Memory B cell (primary cell): ENCODE results near the gene AIF1L.

ENCODE experiments used
- ATAC-seq: fragments of 150-1000 bp; cut with Tn5 transposase; 2 replicates; pipeline ENCODE4 v1.10.0; 2021; ENCODE audit warnings: low read depth, mild to moderate bottlenecking, moderate library complexity
- DNase-seq, 2 donors: peaks; one replicate each; pipeline ENCODE4 v3.0.0; 2022; ENCODE audit warnings: low spot score in 2 of 2
- H3K27ac Mint-ChIP-seq: one replicate; pipeline ENCODE4 v1.8.0; 2022; ENCODE audit warnings: mild to moderate bottlenecking, moderate library complexity, mixed read lengths
- H3K27me3 Mint-ChIP-seq: one replicate; pipeline ENCODE4 v1.8.0; 2022; ENCODE audit warnings: mixed read lengths
- H3K36me3 Mint-ChIP-seq: one replicate; pipeline ENCODE4 v1.8.0; 2022; ENCODE audit warnings: mild to moderate bottlenecking, mixed read lengths
- H3K4me1 Mint-ChIP-seq: one replicate; pipeline ENCODE4 v1.8.0; 2022; ENCODE audit warnings: mixed read lengths
- H3K4me3 Mint-ChIP-seq: one replicate; pipeline ENCODE4 v1.8.0; 2022; ENCODE audit warnings: mild to moderate bottlenecking, moderate library complexity, mixed read lengths
- H3K9me3 Mint-ChIP-seq: one replicate; pipeline ENCODE4 v1.8.0; 2022; ENCODE audit warnings: mixed read lengths

AIF1L gene

DNA sequence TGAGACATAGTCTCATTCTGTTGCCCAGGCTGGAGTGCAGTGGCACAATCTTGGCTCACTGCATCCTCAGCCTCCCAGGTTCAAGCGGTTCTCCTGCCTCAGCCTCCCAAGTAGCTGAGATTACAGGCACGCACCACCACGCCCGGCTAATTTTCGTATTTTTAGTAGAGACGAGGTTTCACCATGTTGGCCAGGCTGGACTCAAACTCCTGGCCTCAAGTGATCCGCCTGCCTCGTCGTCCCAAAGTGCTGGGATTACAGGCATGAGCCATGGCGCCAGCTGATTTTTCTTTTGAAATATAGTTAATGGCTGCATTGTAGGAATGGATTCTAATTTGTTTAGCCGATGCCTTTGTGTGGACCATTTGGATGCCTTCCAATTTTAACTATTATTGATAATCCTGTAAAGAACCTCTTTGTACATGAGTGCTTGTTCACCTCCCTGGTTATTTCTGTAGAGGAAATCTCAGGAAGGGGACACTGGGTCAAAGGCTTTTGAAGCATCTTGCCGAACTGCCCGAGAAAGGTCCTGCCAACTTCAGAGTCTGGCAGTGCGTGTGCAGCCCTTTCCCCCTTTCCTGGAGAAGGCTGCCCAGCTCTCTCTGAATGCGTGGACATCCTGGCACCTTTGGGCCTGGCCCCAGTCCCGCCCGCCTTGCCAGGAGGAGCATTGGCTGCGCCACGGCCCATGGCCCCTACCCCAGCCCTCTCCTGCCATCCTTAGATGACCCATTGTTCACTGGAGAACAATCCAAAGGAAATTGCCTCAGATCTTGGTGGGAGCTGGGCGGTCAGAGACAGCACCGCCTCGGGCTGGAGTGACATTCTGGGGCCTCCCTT, 20.2 kb downstream of the AIF1L start:
- Mint-ChIP-seq H3K27ac (no peak overlapping the region), H3K4me3 (no peak overlapping the region), H3K4me1 (peaks cover 3% of the 10 kb centered on the region), H3K36me3 (no peaks in the 10 kb centered on the region), H3K27me3 (peaks cover 11% of the 10 kb centered on the region), H3K9me3 (no peaks in the 10 kb centered on the region)
- no peak for ATAC-seq
- DNase-seq, result no peak

DNA sequence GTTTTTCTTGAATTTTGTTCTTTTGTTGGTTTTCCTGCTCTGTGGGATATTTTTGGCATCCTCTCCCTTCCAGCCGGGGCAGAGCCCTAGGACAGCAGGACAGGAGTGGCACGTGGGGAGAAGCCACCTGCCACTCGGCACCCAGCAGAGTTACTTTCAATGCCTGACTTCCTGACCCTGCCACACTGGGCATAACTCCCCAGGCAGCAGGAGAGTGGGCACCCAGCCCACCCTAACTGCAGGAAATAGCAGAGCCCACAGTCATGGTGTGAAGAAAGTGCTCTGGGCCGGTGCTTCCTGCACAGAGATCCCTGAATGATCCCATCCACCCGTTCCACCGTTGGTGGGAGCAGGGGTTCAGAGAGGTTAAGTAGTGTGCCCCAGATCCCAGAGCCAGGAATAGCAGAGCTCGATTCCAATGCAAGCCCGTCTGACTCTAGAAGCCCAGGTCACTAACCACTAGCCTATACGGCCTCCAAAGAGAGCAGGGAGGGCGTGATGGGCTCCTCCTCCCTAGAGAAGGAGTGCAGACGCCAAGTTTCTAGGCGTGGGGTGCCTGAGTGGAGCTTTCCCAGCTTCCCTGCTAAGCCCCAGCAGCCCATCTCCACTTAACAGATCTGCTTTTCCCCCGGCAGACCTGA, 20.9 kb downstream of the AIF1L start:
- Mint-ChIP-seq H3K27me3 (peaks cover 11% of the 10 kb centered on the region), H3K4me3 (no peak overlapping the region), H3K9me3 (no peaks in the 10 kb centered on the region), H3K27ac (no peak overlapping the region), H3K4me1 (peaks cover 3% of the 10 kb centered on the region), H3K36me3 (no peaks in the 10 kb centered on the region)
- DNase-seq, result no peak
- no peak for ATAC-seq

DNA sequence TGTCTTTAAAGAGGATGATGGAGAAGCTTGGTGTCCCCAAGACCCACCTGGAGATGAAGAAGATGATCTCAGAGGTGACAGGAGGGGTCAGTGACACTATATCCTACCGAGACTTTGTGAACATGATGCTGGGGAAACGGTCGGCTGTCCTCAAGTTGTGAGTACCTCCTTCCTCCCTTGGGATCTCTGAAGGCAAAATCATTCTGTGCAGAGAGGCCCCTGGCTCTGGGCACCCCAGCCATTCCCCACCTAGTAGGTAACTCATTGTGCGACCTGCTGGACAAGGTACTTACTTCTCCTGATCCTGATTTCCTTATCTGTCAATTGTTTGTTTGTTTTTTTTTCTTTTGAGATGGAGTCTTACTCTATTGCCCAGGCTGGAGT, 21.4 kb downstream of the AIF1L start:
- no peak for ATAC-seq
- Mint-ChIP-seq H3K4me3 (no peak overlapping the region), H3K36me3 (no peaks in the 10 kb centered on the region), H3K27ac (no peak overlapping the region), H3K27me3 (peaks cover 10% of the 10 kb centered on the region), H3K9me3 (no peaks in the 10 kb centered on the region), H3K4me1 (peaks cover 3% of the 10 kb centered on the region)
- DNase-seq, result no peak

DNA sequence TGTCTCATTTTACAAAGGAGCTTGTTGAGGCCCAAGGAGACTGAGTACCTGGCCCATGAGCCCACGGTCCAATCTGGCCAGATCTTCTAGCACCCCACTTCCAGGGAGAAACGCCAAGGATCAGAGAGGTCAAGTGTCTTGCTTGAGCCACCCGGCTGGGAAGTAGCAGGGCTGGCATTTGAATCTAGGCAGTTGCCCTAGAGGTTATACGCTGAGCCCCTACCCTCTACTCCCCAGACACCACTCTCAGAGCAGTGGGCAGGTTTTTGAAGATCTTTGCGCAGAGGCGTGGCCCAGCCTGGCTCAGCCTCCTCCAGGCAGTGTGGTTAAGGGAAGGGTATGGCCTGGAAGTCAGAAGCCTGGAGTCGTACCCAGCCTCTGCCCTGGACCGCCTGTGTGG, 23.3 kb downstream of the AIF1L start:
- H3K36me3 Mint-ChIP-seq, result no peaks in the 10 kb centered on the region
- H3K4me3 Mint-ChIP-seq, result no peak overlapping the region
- H3K27ac Mint-ChIP-seq, result no peak overlapping the region
- no peaks in the 10 kb centered on the region for H3K9me3 Mint-ChIP-seq
- peaks cover 3% of the 10 kb centered on the region for H3K4me1 Mint-ChIP-seq
- DNase-seq (no peak), ATAC-seq (no peak)
- peaks cover 7% of the 10 kb centered on the region for H3K27me3 Mint-ChIP-seq

DNA sequence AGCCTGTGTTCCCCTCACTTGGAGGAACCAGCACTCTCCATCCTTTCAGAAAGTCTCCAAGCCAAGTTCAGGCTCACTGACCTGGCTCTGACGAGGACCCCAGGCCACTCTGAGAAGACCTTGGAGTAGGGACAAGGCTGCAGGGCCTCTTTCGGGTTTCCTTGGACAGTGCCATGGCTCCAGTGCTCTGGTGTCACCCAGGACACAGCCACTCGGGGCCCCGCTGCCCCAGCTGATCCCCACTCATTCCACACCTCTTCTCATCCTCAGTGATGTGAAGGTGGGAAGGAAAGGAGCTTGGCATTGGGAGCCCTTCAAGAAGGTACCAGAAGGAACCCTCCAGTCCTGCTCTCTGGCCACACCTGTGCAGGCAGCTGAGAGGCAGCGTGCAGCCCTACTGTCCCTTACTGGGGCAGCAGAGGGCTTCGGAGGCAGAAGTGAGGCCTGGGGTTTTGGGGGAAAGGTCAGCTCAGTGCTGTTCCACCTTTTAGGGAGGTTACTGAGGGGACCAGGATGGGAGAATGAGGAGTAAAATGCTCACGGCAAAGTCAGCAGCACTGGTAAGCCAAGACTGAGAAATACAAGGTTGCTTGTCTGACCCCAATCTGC, 24.4 kb downstream of the AIF1L start:
- no peak for DNase-seq
- Mint-ChIP-seq H3K36me3 (no peaks in the 10 kb centered on the region), H3K27me3 (peaks cover 7% of the 10 kb centered on the region), H3K27ac (no peak overlapping the region), H3K4me1 (peaks cover 6% of the 10 kb centered on the region), H3K4me3 (no peak overlapping the region), H3K9me3 (no peaks in the 10 kb centered on the region)
- ATAC-seq, result no peak

DNA sequence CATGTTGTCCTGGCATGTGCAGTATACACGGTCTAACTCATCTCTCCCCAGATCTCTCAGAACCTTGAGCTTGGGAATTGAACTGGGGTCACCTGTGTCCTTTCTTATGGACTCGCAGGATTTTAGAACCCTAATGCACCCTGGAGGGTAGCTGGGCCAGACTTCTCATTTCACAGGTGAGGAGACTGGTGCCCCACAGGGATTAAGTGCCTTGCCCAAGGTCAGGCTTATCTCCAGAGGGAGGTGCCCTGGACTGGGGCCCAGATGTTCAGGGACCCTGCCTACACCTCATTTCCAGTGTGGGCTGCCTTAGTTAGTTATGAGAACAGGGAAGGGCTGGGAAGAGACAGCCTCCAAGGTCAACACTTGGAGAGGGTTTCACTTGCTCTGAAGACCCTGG, 25.0 kb downstream of the AIF1L start:
- Mint-ChIP-seq H3K9me3 (no peaks in the 10 kb centered on the region), H3K27ac (no peak overlapping the region), H3K36me3 (no peaks in the 10 kb centered on the region), H3K4me3 (no peak overlapping the region), H3K4me1 (peaks cover 12% of the 10 kb centered on the region), H3K27me3 (peaks cover 7% of the 10 kb centered on the region)
- DNase-seq (no peak), ATAC-seq (no peak)

DNA sequence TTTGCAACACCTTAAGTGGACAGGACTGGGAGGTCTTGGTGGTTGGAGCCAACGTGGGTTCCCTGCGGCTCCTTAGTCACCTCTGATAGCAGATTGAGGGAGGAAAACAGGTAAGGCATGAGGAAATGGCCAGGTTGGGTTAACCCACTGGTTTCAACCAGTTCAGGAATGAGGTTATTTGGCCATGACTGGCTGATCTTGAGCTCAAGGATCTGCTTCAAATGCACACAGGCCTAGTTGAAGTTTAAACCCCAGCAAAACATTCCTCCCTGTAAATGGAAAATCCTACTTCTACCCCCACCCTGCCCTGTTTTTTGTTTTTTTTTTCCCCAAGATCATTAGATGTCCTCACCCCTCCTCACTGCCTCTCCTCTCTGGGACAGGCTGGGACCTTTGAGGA, 25.8 kb downstream of the AIF1L start:
- H3K4me1 Mint-ChIP-seq, result peaks cover 10% of the 10 kb centered on the region
- H3K9me3 Mint-ChIP-seq, result no peaks in the 10 kb centered on the region
- peaks cover 7% of the 10 kb centered on the region for H3K27me3 Mint-ChIP-seq
- H3K36me3 Mint-ChIP-seq, result no peaks in the 10 kb centered on the region
- H3K4me3 Mint-ChIP-seq, result no peak overlapping the region
- H3K27ac Mint-ChIP-seq, result no peak overlapping the region
- DNase-seq (no peak), ATAC-seq (no peak)

DNA sequence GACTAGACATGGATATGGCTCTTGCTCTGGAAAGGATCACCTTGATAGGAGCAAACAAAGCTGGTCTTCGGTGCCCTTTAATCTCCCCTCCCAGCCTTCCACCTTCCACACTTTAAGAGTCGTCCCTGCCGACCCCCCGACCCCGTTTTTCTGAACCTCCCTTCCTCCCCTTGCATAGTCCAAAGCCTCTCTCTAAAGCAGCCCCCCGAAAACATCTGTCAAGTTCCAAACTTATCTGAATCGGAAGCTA, 28.6 kb downstream of the AIF1L start:
- peaks cover 11% of the 10 kb centered on the region for H3K4me1 Mint-ChIP-seq
- peaks cover 12% of the 10 kb centered on the region for H3K36me3 Mint-ChIP-seq
- H3K27me3 Mint-ChIP-seq, result peaks cover 5% of the 10 kb centered on the region
- peak overlapping the region; percentile 97 for H3K27ac Mint-ChIP-seq
- peak overlapping the region; percentile 98 for H3K4me3 Mint-ChIP-seq
- ATAC-seq, result no peak
- no peak for DNase-seq
- no peaks in the 10 kb centered on the region for H3K9me3 Mint-ChIP-seq

DNA sequence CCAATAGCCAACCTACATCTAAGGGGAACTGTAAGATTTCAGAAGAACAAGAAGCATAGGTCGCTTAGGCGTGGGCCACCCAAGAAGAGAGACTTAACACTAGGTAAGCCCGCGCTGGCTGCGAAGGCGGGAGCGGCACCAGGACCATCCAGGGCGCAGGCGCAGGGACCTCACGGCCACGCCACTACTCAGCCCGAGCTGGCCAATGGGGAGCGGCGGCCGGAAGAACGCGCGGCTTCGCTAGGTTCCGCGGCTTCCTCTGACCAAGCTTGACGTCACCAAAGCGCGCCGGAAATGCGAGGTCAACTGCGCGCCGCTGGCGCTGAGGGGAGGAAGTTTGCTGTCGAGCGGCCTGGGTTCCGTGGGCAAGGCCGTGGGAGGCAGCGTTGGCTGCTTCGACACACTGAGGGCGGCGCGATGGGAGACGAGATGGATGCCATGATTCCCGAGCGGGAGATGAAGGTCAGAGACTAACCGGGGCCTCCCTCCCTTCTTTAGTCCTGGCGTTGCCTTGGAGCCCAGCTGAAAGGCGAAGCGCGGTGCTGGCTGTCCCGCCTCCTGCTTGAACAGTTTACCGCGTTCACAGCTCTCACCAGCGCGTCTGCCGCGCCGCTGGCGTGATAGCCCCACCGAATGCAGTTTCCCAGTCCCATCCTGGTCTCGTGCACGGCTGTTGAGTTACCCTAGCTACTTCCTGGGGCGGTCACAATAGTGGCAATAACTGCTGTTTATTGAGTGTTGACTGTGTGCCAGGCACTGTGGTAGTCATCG, 29.1 kb downstream of the AIF1L start, which contains the start of gene NUP214:
Gene NUP214, plus strand, starts transcription at position 299 of the 771 bp plus-strand sequence. Its CDS starts 119 bp downstream, at position 418.
- Mint-ChIP-seq H3K9me3 (no peaks in the 10 kb centered on the region), H3K4me1 (peaks cover 11% of the 10 kb centered on the region), H3K27me3 (peaks cover 2% of the 10 kb centered on the region), H3K4me3 (peak within 1 kb of the TSS; percentile 98), H3K27ac (peak within 1 kb of the TSS; percentile 97), H3K36me3 (peaks cover 12% of the 10 kb centered on the region)
- DNase-seq (peak; percentile 98 to 100), ATAC-seq (peak; percentile 96)

DNA sequence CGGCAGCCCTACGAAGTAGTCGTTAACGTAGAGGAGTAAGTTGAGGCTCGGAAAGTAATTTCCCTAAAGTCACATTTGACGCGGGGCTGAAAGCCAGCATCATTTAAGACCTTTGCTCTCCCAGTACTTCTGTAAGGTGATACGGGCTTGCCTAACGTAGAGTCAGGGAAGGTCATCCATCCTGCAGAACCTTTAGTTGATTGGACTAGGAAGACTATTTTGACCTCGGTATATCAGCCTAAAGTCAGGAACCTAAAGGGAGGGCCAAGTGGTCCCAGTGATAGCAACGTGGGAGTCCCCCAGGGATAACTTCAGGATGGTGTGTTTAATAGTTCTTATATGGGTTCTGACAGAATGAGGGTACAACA, 29.7 kb downstream of the AIF1L start:
- Mint-ChIP-seq H3K4me3 (peak overlapping the region; percentile 98), H3K27ac (peak overlapping the region; percentile 97), H3K36me3 (peaks cover 12% of the 10 kb centered on the region), H3K9me3 (no peaks in the 10 kb centered on the region), H3K4me1 (peaks cover 11% of the 10 kb centered on the region), H3K27me3 (peaks cover 2% of the 10 kb centered on the region)
- DNase-seq, result no peak
- ATAC-seq, result no peak

DNA sequence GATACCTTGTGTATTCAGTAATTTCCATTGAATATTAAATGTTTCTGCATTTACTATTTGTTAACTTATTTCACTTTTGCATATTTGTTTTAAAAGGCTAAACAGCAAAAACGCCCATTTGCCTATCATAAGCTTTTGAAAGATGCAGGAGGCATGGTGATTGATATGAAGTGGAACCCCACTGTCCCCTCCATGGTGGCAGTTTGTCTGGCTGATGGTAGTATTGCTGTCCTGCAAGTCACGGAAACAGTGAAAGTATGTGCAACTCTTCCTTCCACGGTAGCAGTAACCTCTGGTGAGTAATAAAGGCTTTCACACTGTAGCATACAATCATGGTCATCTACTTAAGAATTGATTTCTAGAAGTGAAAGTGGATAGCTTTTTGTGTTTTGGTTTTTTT, 32.9 kb downstream of the AIF1L start:
- ATAC-seq, result no peak
- peaks cover 11% of the 10 kb centered on the region for H3K4me1 Mint-ChIP-seq
- H3K9me3 Mint-ChIP-seq, result no peaks in the 10 kb centered on the region
- peaks cover 23% of the 10 kb centered on the region for H3K36me3 Mint-ChIP-seq
- no peak overlapping the region for H3K27ac Mint-ChIP-seq
- DNase-seq, result no peak
- no peak overlapping the region for H3K4me3 Mint-ChIP-seq
- no peaks in the 10 kb centered on the region for H3K27me3 Mint-ChIP-seq

DNA sequence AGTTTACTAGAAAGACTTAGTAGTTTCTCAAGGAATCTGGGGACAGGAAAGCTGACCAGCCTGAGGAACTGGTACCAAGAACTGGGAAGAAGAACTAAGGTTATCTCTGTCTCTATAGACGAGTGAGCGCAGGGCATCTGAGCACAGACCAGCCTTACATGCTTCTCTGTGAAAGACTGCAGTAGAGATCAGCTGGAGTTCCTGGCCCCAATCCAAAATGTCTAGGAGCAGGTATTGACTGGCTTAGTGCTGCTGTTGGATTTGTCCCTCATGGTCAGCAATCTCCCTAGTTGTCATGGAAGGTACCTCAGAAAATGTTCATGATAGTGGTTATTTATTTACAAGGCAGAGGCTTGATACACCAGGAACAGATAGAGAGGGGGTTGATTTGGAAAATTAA, 42.3 kb downstream of the AIF1L start:
- H3K4me1 Mint-ChIP-seq, result no peaks in the 10 kb centered on the region
- H3K27me3 Mint-ChIP-seq, result no peaks in the 10 kb centered on the region
- no peaks in the 10 kb centered on the region for H3K9me3 Mint-ChIP-seq
- ATAC-seq (no peak), DNase-seq (no peak)
- no peak overlapping the region for H3K4me3 Mint-ChIP-seq
- peaks cover 36% of the 10 kb centered on the region for H3K36me3 Mint-ChIP-seq
- H3K27ac Mint-ChIP-seq, result no peak overlapping the region

DNA sequence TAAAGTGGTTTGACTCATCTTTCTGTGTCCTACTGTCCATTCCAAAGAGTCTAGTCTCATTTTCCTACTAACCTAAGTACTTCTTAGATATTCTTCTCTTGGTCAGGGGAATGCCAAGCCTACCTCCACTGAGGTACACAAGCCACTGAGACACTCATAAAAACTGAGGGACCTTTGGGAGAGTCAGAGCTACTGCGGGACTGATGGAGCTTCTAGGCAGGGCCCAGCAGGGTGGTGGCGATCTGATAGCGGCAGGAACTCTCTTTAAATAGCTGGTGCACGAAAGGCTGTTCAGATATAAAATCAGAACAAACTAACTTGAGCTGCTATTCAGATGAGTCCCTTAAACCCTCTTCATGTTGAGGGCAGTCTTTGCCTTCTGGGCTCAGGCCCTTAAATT, 43.8 kb downstream of the AIF1L start:
- Mint-ChIP-seq H3K4me1 (no peaks in the 10 kb centered on the region), H3K27ac (peak overlapping the region; percentile 20), H3K4me3 (no peak overlapping the region), H3K27me3 (no peaks in the 10 kb centered on the region), H3K9me3 (no peaks in the 10 kb centered on the region), H3K36me3 (peaks cover 43% of the 10 kb centered on the region)
- ATAC-seq (no peak), DNase-seq (no peak)

DNA sequence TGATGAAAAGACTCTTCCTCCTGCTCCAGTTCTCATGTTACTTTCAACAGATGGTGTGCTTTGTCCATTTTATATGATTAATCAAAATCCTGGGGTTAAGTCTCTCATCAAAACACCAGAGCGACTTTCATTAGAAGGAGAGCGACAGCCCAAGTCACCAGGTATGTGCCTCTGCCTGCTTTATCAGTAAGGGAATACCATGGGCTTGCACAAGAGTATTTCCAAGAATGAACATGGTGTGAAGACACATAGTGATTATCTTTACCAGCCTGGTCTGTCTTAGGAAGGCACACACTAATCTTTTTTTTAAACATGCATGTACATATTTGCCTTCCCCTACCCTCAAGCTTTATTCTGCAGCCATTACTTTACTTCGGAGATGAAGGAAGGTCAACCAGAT, 44.2 kb downstream of the AIF1L start:
- ATAC-seq (no peak), DNase-seq (no peak)
- peaks cover 46% of the 10 kb centered on the region for H3K36me3 Mint-ChIP-seq
- H3K27ac Mint-ChIP-seq, result no peak overlapping the region
- no peak overlapping the region for H3K4me3 Mint-ChIP-seq
- H3K27me3 Mint-ChIP-seq, result no peaks in the 10 kb centered on the region
- H3K4me1 Mint-ChIP-seq, result no peaks in the 10 kb centered on the region
- H3K9me3 Mint-ChIP-seq, result no peaks in the 10 kb centered on the region
